ENCODE results near the gene CCP110.

Gene CCP110

GRCh38 chr16:19599968-19600716, 76.4 kb downstream of the CCP110 start:
- DNase-seq (ENCODE audit: low read depth in 2 of 2) = no peak

- DNase-seq (ENCODE audit: low read depth in 2 of 2) = peak; percentile 6 to 9
These were observed 77.6 kb downstream of the CCP110 start for GRCh38 chr16:19601083-19601976.

Measured in stimulated activated CD4-positive, alpha-beta T cell treated with anti-CD3 and anti-CD28 coated beads, Interleukin-4, amount 100 ng/mL, for 48 hours (primary cell).